Epidermal melanocyte (primary cell): Measurements from ENCODE around the gene TBC1D21.

ENCODE experiments used
- DNase-seq: peaks from one replicate; pipeline ENCODE4 v3.0.0; 2011; ENCODE audit warnings: low spot score; ENCODE audit not compliant: insufficient read length

Gene TBC1D21, protein sequence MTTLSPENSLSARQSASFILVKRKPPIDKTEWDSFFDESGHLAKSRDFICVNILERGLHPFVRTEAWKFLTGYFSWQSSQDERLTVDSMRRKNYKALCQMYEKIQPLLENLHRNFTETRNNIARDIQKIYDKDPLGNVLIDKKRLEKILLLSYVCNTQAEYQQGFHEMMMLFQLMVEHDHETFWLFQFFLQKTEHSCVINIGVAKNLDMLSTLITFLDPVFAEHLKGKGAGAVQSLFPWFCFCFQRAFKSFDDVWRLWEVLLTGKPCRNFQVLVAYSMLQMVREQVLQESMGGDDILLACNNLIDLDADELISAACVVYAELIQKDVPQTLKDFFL

DNA sequence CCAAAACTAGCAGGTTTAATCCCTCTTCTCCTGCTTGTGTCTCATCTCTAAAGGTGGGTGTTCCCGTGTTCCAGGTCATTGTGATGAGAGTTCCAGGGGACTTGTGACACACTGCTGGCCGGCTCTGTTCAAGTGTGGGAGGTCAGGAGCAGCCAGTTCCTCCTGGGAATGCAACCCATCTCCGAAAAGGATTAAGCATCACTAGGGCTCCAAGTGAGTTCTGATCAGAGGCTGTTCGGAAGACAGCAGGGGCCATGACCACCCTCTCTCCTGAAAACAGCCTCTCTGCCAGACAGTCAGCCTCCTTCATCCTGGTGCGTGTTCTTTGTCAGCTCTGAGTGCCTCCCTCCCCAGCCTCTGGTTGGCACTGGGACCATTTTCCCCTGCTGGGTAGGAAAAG lies at the start of gene TBC1D21:
TBC1D21 (plus strand) TSS at position 109 of the 400 bp plus-strand sequence; CDS start at position 255, 146 bp downstream.
- DNase-seq: no peak

DNA sequence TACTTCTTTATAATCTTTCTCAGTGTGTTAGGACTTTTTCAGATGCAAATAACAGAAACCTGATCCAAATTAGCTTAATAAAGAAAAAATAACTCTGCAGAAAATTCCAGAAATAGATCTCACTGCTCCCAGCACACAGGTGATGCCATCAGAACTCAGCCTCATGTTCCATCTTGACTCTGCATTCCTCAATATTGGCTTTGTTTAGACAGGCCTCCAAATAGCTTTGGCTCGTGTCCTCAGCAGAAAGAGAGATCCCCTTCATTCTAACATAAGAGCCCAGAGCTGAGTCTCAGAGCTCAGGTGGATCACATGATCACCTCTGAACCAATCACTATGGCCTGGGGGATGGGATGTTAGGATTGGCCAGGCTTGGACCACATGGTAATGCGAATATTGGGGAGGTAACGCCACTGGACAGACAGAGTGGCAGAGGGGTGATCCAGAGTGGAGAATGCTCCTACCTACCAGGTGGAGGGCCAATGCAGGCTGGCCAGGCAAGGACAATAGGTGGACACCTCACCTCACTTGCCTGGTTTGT lies 46.6 kb upstream of the TBC1D21 start:
- DNase-seq: no peak

- DNase-seq: no peak
These were observed 43.8 kb upstream of the TBC1D21 start for GRCh38 chr15:73829523-73829922.

GRCh38 chr15:73832657-73833056 lies 40.7 kb upstream of the TBC1D21 start:
- DNase-seq: no peak

DNA sequence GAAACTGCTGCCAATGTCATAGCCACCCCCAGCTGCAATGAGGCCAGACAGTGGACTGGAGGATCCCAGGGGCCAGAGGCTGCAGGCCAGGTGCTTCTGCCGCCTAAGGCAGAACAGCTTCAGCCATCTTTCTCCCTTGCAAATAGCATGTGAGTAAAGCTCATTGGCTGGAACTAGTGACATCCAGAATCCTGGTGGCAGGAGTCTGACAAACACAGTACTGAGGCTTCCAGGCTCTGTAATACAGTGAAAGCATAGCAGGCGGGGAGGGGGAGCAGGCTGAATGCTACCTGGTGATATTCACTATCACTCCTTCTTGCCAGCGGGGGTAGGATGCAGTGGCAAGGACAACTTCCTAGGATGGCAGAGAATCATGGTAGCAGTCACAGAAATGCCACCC lies 36.5 kb upstream of the TBC1D21 start:
- no peak for DNase-seq

GRCh38 chr15:73838831-73839426 lies 34.4 kb upstream of the TBC1D21 start:
- no peak for DNase-seq

GRCh38 chr15:73839699-73840377 lies 33.5 kb upstream of the TBC1D21 start:
- DNase-seq: no peak

DNA sequence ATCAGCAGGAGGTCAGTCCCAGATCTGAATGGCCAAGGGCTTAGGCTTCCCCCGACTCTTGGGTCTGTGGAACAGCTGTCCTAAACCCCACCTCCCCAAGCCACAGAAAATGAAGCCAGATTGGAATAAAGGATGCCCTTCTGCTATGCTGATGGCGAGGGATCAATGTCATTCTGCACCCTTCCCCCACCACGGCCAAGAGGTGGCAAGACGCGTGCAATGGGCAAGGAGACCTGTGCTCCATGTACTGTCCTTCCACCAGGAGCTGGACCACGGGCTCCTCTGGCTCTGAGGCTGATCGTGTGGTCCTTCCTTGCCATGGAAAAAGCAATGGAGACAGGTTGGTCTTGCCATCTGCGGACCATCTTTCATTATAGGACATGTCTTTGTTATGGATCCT lies 32.6 kb upstream of the TBC1D21 start:
- no peak for DNase-seq

DNA sequence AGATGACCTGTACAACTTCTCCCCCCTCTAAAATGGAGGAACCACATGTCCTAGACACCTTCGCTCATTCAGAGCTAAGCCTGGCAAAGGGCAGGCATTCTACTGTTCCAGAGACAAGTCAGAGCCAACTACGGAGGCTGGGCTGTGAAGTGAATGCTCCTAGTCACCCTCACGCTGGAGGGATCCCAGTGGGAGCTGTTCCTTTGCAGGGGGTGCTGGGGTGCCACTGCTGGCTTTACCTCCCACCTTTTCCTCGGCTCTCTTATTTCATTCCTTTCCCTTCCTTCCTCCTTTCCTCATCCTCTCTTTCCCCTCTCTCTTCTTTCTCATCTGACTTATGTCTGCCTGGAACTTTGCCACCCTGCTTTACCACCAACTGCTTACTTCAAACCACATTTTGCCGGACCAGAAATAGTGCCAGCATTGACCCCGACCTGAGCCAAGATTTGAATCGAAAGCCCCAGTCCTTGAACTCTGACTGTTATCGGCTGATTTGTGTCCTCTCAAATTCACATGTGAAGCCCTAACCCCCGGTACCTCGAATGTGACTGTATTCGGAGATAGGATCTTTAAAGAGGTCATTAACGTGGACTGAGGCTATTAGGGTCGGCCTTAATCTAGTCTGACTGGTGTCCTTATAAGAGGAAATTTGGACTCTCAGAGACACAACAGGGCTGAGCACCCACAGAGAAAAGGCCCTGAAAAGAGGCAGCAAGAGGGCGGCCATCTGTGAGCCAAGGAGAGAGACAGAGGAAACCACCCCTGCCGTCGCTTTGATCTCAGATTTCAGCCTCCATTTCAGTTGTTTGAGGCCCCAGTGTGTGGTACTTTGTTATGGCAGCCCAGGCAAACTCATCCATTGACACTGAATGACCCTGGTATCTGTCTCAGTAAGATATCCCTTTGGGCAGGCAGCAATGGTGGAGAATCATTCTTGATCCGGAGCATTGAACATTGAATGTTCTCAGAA lies 31.3 kb upstream of the TBC1D21 start:
- no peak for DNase-seq

DNA sequence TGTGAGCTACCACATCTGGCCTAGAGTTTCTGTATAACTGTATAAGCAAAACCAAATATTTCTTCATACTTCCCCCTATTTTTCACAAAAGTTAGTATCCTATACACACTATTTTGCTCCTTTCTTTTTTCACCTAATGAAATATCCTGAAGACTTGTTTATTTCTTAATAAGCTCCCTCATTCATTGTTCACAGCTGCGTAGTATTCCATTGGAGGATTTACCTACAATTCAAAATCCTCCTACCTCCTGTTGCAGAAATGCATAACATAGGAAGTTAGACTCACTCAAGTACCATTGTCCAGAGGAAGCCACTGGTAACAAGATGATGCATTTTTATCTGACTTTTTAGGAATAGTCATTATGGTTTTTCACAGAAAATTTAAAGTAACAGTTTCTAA lies 29.6 kb upstream of the TBC1D21 start:
- no peak for DNase-seq

DNA sequence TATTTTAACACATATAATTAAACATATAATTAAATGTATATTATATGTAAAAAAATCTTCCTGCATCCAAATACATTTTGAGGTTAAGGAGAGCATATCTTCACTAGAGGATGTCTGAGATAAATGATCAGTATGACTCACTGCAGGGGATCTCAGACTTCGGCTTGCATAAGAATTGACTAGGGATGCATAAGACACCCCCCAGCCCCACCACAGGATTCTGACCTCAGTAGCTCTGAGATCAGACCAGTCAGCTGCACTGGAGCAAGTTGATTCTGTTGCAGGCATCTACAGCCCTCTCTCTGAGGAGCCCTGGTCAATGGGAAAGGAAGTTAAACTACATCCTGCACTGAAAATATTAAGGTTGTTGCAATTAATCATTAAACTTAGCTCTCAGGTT lies 29.0 kb upstream of the TBC1D21 start:
- DNase-seq: no peak

DNA sequence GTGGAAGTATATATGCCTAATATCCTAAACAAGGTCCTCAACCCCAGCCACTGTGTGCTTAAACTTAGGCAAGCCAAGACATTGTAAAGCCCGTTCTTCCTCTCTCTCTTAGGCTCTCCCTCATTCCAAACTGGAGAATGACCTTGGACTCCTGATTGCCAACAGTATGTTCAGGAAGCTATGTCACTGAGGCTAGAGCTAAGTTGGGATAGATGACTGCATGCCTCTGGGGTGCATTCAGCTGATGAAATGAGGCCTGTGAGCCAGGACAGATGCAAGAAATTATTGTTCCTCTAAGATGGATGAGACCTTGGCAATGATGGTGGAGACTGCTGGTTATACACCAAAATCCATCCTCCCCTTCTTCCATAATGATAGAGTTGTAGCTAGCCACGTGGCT lies 27.9 kb upstream of the TBC1D21 start:
- DNase-seq: no peak

- DNase-seq: no peak
These were observed 27.5 kb upstream of the TBC1D21 start for GRCh38 chr15:73845907-73846306.

GRCh38 chr15:73849641-73850040 lies 23.7 kb upstream of the TBC1D21 start:
- no peak for DNase-seq

DNA sequence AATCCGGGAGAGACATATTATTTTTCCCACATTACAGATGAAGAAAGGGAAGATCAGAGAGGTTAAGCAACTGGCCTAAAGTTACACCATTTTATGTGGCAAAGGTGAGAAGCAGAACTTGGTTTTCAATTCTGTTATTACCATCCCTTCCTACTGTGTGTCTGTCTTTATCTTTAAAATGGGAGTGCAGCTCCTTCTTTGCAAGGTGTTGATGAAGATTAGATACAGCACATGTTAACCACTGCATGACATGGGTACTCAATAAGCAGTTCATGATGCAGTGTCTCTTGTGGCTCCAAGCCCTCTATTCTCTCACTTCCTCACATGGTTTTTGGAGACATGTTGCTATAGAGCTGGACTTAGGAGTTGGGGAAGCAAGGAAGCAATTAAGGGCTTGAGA lies 23.1 kb upstream of the TBC1D21 start:
- DNase-seq: no peak

GRCh38 chr15:73851689-73852088 lies 21.7 kb upstream of the TBC1D21 start:
- DNase-seq: no peak

- DNase-seq: no peak
These were observed 20.9 kb upstream of the TBC1D21 start for GRCh38 chr15:73852507-73852906.

- DNase-seq: no peak
These were observed 19.1 kb upstream of the TBC1D21 start for GRCh38 chr15:73854265-73854664.

DNA sequence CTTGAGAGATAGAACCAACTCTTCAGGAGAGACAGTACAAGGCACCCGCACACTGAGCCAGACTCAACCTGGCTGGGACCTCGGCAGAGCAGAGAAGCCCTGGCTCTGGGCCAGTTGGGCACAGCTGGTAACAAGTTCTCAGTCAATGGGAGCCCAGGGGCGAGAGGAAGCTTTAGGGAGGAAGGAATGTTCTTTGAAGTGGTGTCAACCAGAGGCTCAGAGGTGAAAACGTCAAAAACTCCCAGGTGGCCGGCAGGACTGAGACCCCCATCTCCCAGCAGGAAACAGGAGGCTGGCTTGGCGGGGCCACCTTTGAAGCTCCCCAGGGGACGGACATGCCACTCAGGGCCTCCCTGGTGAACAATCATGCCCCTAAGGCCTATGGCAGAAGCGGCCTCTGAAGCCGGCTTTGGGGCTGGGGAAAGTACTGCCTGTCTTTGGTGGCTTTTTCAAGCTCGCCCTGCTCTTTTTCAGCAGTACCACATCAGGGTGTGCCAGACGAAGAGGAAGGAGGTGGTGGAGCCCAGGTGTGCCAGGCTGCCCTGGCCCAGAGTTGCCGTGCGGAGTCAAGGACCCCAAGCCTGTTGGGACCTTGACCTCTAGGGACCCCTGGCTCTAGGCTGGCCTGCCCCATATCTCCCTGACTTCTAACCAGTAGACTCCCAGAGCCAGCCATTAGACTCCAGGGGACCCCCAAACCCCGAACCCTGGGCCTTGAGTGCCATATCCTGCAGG lies 16.7 kb upstream of the TBC1D21 start:
- DNase-seq: no peak

- DNase-seq: no peak
These were observed 16.0 kb upstream of the TBC1D21 start for GRCh38 chr15:73857193-73857920.
